GM19193 (cell line): ENCODE data around the gene SLC38A10.

Source experiments
- POLR2A ChIP-seq: IDR thresholded peaks from 4 replicates; pipeline ENCODE4 v1.6.1; 2011; ENCODE audit not compliant: insufficient read depth, insufficient read length; ENCODE audit errors: extremely low read depth

The SLC38A10 gene

GRCh38 chr17:81298325-81298990, 3.4 kb upstream of the SLC38A10 start:
- no peak for TF ChIP-seq POLR2A

GRCh38 chr17:81295676-81296381, 722 bp upstream of the SLC38A10 start:
- TF ChIP-seq POLR2A, result no peak

- no peak for TF ChIP-seq POLR2A
Measured at GRCh38 chr17:81294512-81295030, 536 bp downstream of the SLC38A10 start.

GRCh38 chr17:81292450-81292849, 2.7 kb downstream of the SLC38A10 start:
- TF ChIP-seq POLR2A, result no peak

GRCh38 chr17:81291662-81292061, 3.4 kb downstream of the SLC38A10 start:
- TF ChIP-seq POLR2A, result no peak

- TF ChIP-seq POLR2A, result no peak
Measured at GRCh38 chr17:81290230-81290629, 4.9 kb downstream of the SLC38A10 start.

GRCh38 chr17:81289627-81290026, 5.5 kb downstream of the SLC38A10 start:
- TF ChIP-seq POLR2A, result no peak

- no peak for TF ChIP-seq POLR2A
Measured at GRCh38 chr17:81288715-81289114, 6.4 kb downstream of the SLC38A10 start.

- no peak for TF ChIP-seq POLR2A
Measured at GRCh38 chr17:81287741-81288430, 7.2 kb downstream of the SLC38A10 start.

- no peak for TF ChIP-seq POLR2A
Measured at GRCh38 chr17:81287152-81287551, 8.0 kb downstream of the SLC38A10 start.

- TF ChIP-seq POLR2A, result no peak
Measured at GRCh38 chr17:81286491-81287145, 8.5 kb downstream of the SLC38A10 start.

GRCh38 chr17:81285894-81286293, 9.2 kb downstream of the SLC38A10 start:
- TF ChIP-seq POLR2A, result no peak

- peak; percentile 68 for TF ChIP-seq POLR2A
Measured at GRCh38 chr17:81285179-81285878, 9.8 kb downstream of the SLC38A10 start.

- no peak for TF ChIP-seq POLR2A
Measured at GRCh38 chr17:81282876-81283275, 12.2 kb downstream of the SLC38A10 start.
